Measurements from ENCODE around the gene CENPU. TPM values are rescaled to one million over a fixed set of nuclear protein-coding genes. Genes with fewer than 3 reads are reported as not detected.
A peak's percentile ranks its signal among the peaks of the same experiment; 100 is the strongest.

CENPU gene
- total RNA-seq, 1 donor from 2014 or later: 52.1 TPM

GRCh38 chr4:184731056-184731455 lies 2.8 kb downstream of the CENPU start:
- Mint-ChIP-seq H3K36me3 (peaks cover 20% of the 10 kb centered on the region), H3K27ac (peak overlapping the region; percentile 27), H3K4me1 (ENCODE audit: unreplicated experiment) (peaks cover 19% of the 10 kb centered on the region), H3K27me3 (no peaks in the 10 kb centered on the region), H3K4me3 (peak overlapping the region; percentile 30), H3K9me3 (no peaks in the 10 kb centered on the region)
- DNase-seq (ENCODE audit: extremely low spot score, unreplicated experiment): no peak
- TF ChIP-seq CTCF (conservative IDR thresholded peaks at IDR 0.05): no peak

GRCh38 chr4:184729946-184730345 lies 4.0 kb downstream of the CENPU start:
- Mint-ChIP-seq H3K9me3 (no peaks in the 10 kb centered on the region), H3K4me1 (ENCODE audit: unreplicated experiment) (peaks cover 19% of the 10 kb centered on the region), H3K36me3 (peaks cover 20% of the 10 kb centered on the region), H3K4me3 (no peak overlapping the region), H3K27ac (peak overlapping the region; percentile 29), H3K27me3 (no peaks in the 10 kb centered on the region)
- no peak for TF ChIP-seq CTCF (conservative IDR thresholded peaks at IDR 0.05)
- no peak for DNase-seq (ENCODE audit: extremely low spot score, unreplicated experiment)

GRCh38 chr4:184728858-184729257 lies 5.0 kb downstream of the CENPU start:
- DNase-seq (ENCODE audit: extremely low spot score, unreplicated experiment): no peak
- no peaks in the 10 kb centered on the region for H3K27me3 Mint-ChIP-seq
- TF ChIP-seq CTCF (conservative IDR thresholded peaks at IDR 0.05): no peak
- H3K36me3 Mint-ChIP-seq: peaks cover 20% of the 10 kb centered on the region
- no peak overlapping the region for H3K4me3 Mint-ChIP-seq
- no peak overlapping the region for H3K27ac Mint-ChIP-seq
- no peaks in the 10 kb centered on the region for H3K9me3 Mint-ChIP-seq
- H3K4me1 Mint-ChIP-seq (ENCODE audit: unreplicated experiment): peaks cover 19% of the 10 kb centered on the region

- H3K4me1 Mint-ChIP-seq (ENCODE audit: unreplicated experiment): peaks cover 14% of the 10 kb centered on the region
- H3K4me3 Mint-ChIP-seq: no peak overlapping the region
- no peak for DNase-seq (ENCODE audit: extremely low spot score, unreplicated experiment)
- H3K27ac Mint-ChIP-seq: no peak overlapping the region
- no peak for TF ChIP-seq CTCF (conservative IDR thresholded peaks at IDR 0.05)
- no peaks in the 10 kb centered on the region for H3K9me3 Mint-ChIP-seq
- H3K36me3 Mint-ChIP-seq: peaks cover 26% of the 10 kb centered on the region
- H3K27me3 Mint-ChIP-seq: no peaks in the 10 kb centered on the region
Measured at GRCh38 chr4:184727430-184727829, 6.5 kb downstream of the CENPU start.

GRCh38 chr4:184722798-184723197 lies 11.1 kb downstream of the CENPU start:
- peaks cover 48% of the 10 kb centered on the region for H3K36me3 Mint-ChIP-seq
- no peak for TF ChIP-seq CTCF (conservative IDR thresholded peaks at IDR 0.05)
- H3K27me3 Mint-ChIP-seq: no peaks in the 10 kb centered on the region
- H3K9me3 Mint-ChIP-seq: no peaks in the 10 kb centered on the region
- H3K4me3 Mint-ChIP-seq: no peak overlapping the region
- no peaks in the 10 kb centered on the region for H3K4me1 Mint-ChIP-seq (ENCODE audit: unreplicated experiment)
- no peak for DNase-seq (ENCODE audit: extremely low spot score, unreplicated experiment)
- no peak overlapping the region for H3K27ac Mint-ChIP-seq

- no peak overlapping the region for H3K4me3 Mint-ChIP-seq
- DNase-seq (ENCODE audit: extremely low spot score, unreplicated experiment): no peak
- no peaks in the 10 kb centered on the region for H3K9me3 Mint-ChIP-seq
- no peak for TF ChIP-seq CTCF (conservative IDR thresholded peaks at IDR 0.05)
- H3K4me1 Mint-ChIP-seq (ENCODE audit: unreplicated experiment): no peaks in the 10 kb centered on the region
- H3K36me3 Mint-ChIP-seq: peaks cover 45% of the 10 kb centered on the region
- H3K27me3 Mint-ChIP-seq: no peaks in the 10 kb centered on the region
- H3K27ac Mint-ChIP-seq: no peak overlapping the region
Measured at GRCh38 chr4:184721254-184721653, 12.6 kb downstream of the CENPU start.

Measured in type B pancreatic cell (in vitro differentiated cells).